OCI-LY7 (cell line): ENCODE measurements around the gene CHST6. TPM values are rescaled to one million over a fixed set of nuclear protein-coding genes. Genes with fewer than 3 reads are reported as not detected.

Experiments used
- BruUV-seq: library from RNA; stranded (reverse); fragments of 400-500 nt; replicated peaks from 2 replicates; lab custom pipeline; 2021; lab: Mats Ljungman, UMichigan
- CTCF ChIA-PET: fragments of 300-600 bp; sonication (Branson Sonifier 250); formaldehyde crosslinking; loops from one replicate; lab custom pipeline; 2022; ENCODE audit warnings: antibody characterized with exemption; ENCODE audit not compliant: unreplicated experiment; lab: Charles Lee
- POLR2A ChIA-PET: fragments of 300-600 bp; sonication (Branson Sonifier 250); formaldehyde crosslinking; loops from one replicate; lab custom pipeline; 2022; ENCODE audit warnings: antibody characterized with exemption; lab: Charles Lee
- DNase-seq: peaks from one replicate; pipeline ENCODE4 v3.0.0-alpha.2; 2015; ENCODE audit warnings: low spot score
- H2AFZ ChIP-seq: fragments of 200-600 bp; sonication (generic), shearing (Covaris generic); 2 replicates; pipeline ENCODE4 v1.6.1; 2014; ENCODE audit warnings: mild to moderate bottlenecking, antibody characterized with exemption, low read length, moderate library complexity
- H3K27ac ChIP-seq: fragments of 200-600 bp; sonication (generic); 2 replicates; pipeline ENCODE4 v1.5.1; 2014; ENCODE audit warnings: mixed run types, low read depth, mild to moderate bottlenecking, moderate library complexity, low read length, inconsistent platforms; ENCODE audit not compliant: poor library complexity, severe bottlenecking
- H3K36me3 ChIP-seq: fragments of 200-600 bp; sonication (generic); 2 replicates; pipeline ENCODE4 v1.6.1; 2014; ENCODE audit warnings: mild to moderate bottlenecking, antibody characterized with exemption, low read length, moderate library complexity, mixed read lengths; ENCODE audit not compliant: insufficient read depth
- H3K4me1 ChIP-seq: fragments of 200-600 bp; sonication (generic); 2 replicates; pipeline ENCODE4 v1.5.1; 2014; ENCODE audit warnings: mild to moderate bottlenecking, low read length; ENCODE audit not compliant: insufficient read depth, poor library complexity, severe bottlenecking
- H3K4me2 ChIP-seq: fragments of 200-600 bp; sonication (generic); 2 replicates; pipeline ENCODE4 v1.6.1; 2014; ENCODE audit warnings: mild to moderate bottlenecking, low read length
- H3K4me3 ChIP-seq: fragments of 200-600 bp; sonication (generic); 2 replicates; pipeline ENCODE4 v1.5.1; 2014; ENCODE audit warnings: mild to moderate bottlenecking, low read depth, low read length; ENCODE audit not compliant: poor library complexity, severe bottlenecking
- H3K79me2 ChIP-seq: fragments of 200-600 bp; sonication (generic); 2 replicates; pipeline ENCODE4 v1.6.1; 2016; ENCODE audit warnings: low read depth, mild to moderate bottlenecking, low read length, moderate library complexity, mixed read lengths; ENCODE audit not compliant: insufficient read depth
- H3K9me2 ChIP-seq: fragments of 200-600 bp; sonication (generic); 2 replicates; pipeline ENCODE4 v1.6.1; 2016; ENCODE audit warnings: mild to moderate bottlenecking, low read length, mixed read lengths; ENCODE audit not compliant: insufficient read depth
- H3K9me3 ChIP-seq: fragments of 200-600 bp; sonication (generic); 2 replicates; pipeline ENCODE4 v1.6.1; 2014; ENCODE audit warnings: mild to moderate bottlenecking, mixed run types, low read length, mixed read lengths
- H4K20me1 ChIP-seq: fragments of 200-600 bp; sonication (generic); 2 replicates; pipeline ENCODE4 v1.6.1; 2014; ENCODE audit warnings: mild to moderate bottlenecking, antibody characterized with exemption, low read length, moderate library complexity, mixed read lengths; ENCODE audit not compliant: insufficient read depth
- EZH2phosphoT487 ChIP-seq: fragments of 200-600 bp; sonication (generic); IDR thresholded peaks from 2 replicates; pipeline ENCODE4 v1.6.1; 2018; ENCODE audit warnings: low read depth, borderline replicate concordance, mild to moderate bottlenecking, mixed run types, antibody characterized with exemption, low read length, moderate library complexity, mixed read lengths
- intact Hi-C: fragments of 100-400 bp; cut with micrococcal nuclease; formaldehyde crosslinking; loops from one replicate; pipeline ENCODE4 v1.10.0; 2022; ENCODE audit not compliant: unreplicated experiment
- total RNA-seq, 2 experiments: library from RNA; depleted of rRNA in 1 of 2; stranded (reverse); fragments of >200 nt in 1 of 2; shearing (Covaris generic) in 1 of 2; gene quantifications; 2 replicates each; pipeline ENCODE4 v1.2.3, GENCODE V29; 2014 to 2022
- TF ChIP-seq, protein P1 (sequence below): fragments of 200-600 bp; sonication (generic); conservative IDR thresholded peaks from 2 replicates; pipeline ENCODE4 v1.5.1; 2014; ENCODE audit warnings: mild to moderate bottlenecking, antibody characterized with exemption, low read length, moderate library complexity, mixed read lengths

Gene CHST6
- total RNA-seq, 2 experiments from 2014 or later: 0.06 TPM; not detected in 1

DNA sequence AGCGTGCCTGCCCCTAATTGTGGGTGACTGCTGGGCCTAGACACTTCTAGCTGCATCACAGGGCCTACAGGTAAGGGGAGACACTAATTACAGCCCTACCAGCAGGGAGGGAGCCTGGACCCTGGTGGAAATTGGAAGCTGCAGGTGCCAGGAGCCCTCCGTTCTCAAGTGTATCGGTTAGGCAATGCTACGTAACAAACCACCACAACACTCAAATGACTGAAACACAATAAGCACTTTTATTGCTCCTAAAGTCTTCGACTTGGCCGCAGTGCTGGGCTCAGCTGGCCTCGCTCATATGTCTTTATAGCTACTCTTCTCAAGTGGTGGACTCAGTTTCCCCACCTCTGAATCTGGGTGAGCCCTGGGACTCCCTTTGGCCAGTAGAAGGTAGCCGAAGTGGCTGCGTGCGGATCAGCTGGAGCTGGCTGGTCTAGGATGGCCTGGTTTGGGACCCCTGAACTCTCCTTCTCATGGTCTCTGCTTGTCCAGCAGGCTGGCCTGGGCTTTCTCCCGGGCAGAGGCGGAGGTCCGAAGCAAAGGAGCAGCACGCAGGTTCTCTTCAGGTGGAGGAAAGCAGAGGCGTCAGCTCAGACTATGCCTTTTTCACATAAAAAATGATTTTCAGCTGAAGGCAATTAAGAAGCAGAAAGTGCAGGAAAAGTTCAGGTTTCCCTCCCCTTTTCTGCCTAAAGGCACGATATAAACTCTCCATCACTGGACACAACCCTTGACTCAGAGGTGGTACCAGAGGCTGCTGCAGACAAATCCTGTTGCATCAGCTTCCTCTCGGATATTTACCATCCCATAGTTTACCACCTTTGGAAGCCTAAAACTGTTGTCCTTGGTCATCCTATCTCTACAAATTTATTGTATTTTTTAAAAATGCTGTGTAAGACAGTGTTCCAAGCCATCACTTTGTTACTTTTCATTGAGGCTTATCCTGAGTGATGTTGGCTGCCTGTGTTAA lies 22.0 kb downstream of the CHST6 start:
- Histone ChIP-seq H2AFZ (no peak overlapping the region), H3K4me3 (no peak overlapping the region), H3K36me3 (no peaks in the 10 kb centered on the region), H3K27ac (no peak overlapping the region), H3K79me2 (no peaks in the 10 kb centered on the region), H4K20me1 (no peaks in the 10 kb centered on the region), H3K4me1 (no peaks in the 10 kb centered on the region), H3K9me2 (no peaks in the 10 kb centered on the region), H3K4me2 (no peak overlapping the region), H3K9me3 (no peaks in the 10 kb centered on the region)
- no peak for TF ChIP-seq EZH2phosphoT487
- TF ChIP-seq, protein P1, sequence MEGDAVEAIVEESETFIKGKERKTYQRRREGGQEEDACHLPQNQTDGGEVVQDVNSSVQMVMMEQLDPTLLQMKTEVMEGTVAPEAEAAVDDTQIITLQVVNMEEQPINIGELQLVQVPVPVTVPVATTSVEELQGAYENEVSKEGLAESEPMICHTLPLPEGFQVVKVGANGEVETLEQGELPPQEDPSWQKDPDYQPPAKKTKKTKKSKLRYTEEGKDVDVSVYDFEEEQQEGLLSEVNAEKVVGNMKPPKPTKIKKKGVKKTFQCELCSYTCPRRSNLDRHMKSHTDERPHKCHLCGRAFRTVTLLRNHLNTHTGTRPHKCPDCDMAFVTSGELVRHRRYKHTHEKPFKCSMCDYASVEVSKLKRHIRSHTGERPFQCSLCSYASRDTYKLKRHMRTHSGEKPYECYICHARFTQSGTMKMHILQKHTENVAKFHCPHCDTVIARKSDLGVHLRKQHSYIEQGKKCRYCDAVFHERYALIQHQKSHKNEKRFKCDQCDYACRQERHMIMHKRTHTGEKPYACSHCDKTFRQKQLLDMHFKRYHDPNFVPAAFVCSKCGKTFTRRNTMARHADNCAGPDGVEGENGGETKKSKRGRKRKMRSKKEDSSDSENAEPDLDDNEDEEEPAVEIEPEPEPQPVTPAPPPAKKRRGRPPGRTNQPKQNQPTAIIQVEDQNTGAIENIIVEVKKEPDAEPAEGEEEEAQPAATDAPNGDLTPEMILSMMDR: no peak
- POLR2A ChIA-PET: interaction anchor here (0.7 kb wide), 1 partner anchor 24 kb away, joined by 4 read pairs; no protein-coding TSS in a partner anchor
- CTCF ChIA-PET: no interaction called here
- DNase-seq: no peak
- intact Hi-C loops: no loop called here
- BruUV-seq: no TSS peak

- H3K27ac ChIP-seq: no peak overlapping the region
These were observed 23.3 kb downstream of the CHST6 start for GRCh38 chr16:75471723-75472633.

More at GRCh38 chr16:75471723-75472633, 23.3 kb downstream of the CHST6 start:
- H3K4me3 ChIP-seq: no peak overlapping the region
- H3K79me2 ChIP-seq: no peaks in the 10 kb centered on the region
- no peaks in the 10 kb centered on the region for H3K36me3 ChIP-seq
- DNase-seq: peak; percentile 58
- CTCF ChIA-PET: interaction anchor here (0.5 to 0.9 kb wide), 2 partner anchors 13 to 45 kb away, joined by 3 to 5 read pairs; no protein-coding TSS in a partner anchor
- no peaks in the 10 kb centered on the region for H3K4me1 ChIP-seq
- no peaks in the 10 kb centered on the region for H3K9me2 ChIP-seq
- TF ChIP-seq, protein P1: peak; percentile 88
- TF ChIP-seq EZH2phosphoT487: no peak
- H2AFZ ChIP-seq: no peak overlapping the region
- POLR2A ChIA-PET: interaction anchor here (0.6 to 1.7 kb wide), 2 partner anchors 13 to 17 kb away, joined by 4 to 5 read pairs; no protein-coding TSS in a partner anchor
- intact Hi-C loops: loop anchor here (1.0 to 2.0 kb wide), 4 partner anchors 21 to 292 kb away; no protein-coding TSS in a partner anchor
- no peaks in the 10 kb centered on the region for H3K9me3 ChIP-seq
- BruUV-seq: no TSS peak
- H3K4me2 ChIP-seq: no peak overlapping the region
- H4K20me1 ChIP-seq: no peaks in the 10 kb centered on the region
